HFF-Myc (cell line): ENCODE results near the gene TNFRSF1A.
A peak's percentile ranks its signal among the peaks of the same experiment; 100 is the strongest.
"Not testable (repeated sequence)": the region's sequence is repeated elsewhere in the genome, so short reads cannot be mapped to it uniquely, and the experiment has no call there.

Source experiments
- DNase-seq: peaks from one replicate; pipeline ENCODE4 v3.0.0-alpha.2; 2011; ENCODE audit warnings: low read depth; ENCODE audit errors: extremely low read depth
- H3K4me3 ChIP-seq: replicated peaks from 2 replicates; pipeline ENCODE4 v1.5.1; 2011; ENCODE audit warnings: low read depth, mild to moderate bottlenecking, control low read depth, low read length
- CTCF ChIP-seq: IDR thresholded peaks from 2 replicates; pipeline ENCODE4 v1.5.1; 2012; ENCODE audit warnings: mild to moderate bottlenecking, low read depth, low read length, control low read depth; ENCODE audit errors: missing control alignments

TNFRSF1A gene

GRCh38 chr12:6340032-6340638, 1.7 kb downstream of the TNFRSF1A start:
- peak overlapping the region; percentile 78 for H3K4me3 ChIP-seq
- no peak for TF ChIP-seq CTCF
- DNase-seq: no peak

GRCh38 chr12:6338955-6339354, 2.9 kb downstream of the TNFRSF1A start:
- no peak for TF ChIP-seq CTCF
- DNase-seq: no peak
- peak overlapping the region; percentile 78 for H3K4me3 ChIP-seq

GRCh38 chr12:6338536-6338935, 3.3 kb downstream of the TNFRSF1A start:
- not testable (repeated sequence) for DNase-seq
- peak overlapping the region; percentile 78 for H3K4me3 ChIP-seq

GRCh38 chr12:6337958-6338433, 3.9 kb downstream of the TNFRSF1A start:
- no peak for DNase-seq
- no peak for TF ChIP-seq CTCF
- peak overlapping the region; percentile 78 for H3K4me3 ChIP-seq

GRCh38 chr12:6336889-6337853, 4.7 kb downstream of the TNFRSF1A start:
- H3K4me3 ChIP-seq: peak overlapping the region; percentile 78
- no peak for DNase-seq
- TF ChIP-seq CTCF: no peak

- no peak for TF ChIP-seq CTCF
- peak overlapping the region; percentile 78 for H3K4me3 ChIP-seq
- DNase-seq: peak; percentile 99
These were observed 5.6 kb downstream of the TNFRSF1A start for GRCh38 chr12:6336079-6336888.
